ENCODE results near the gene TMEM132D.

The TMEM132D gene

GRCh38 chr12:129670256-129670920 is 233.4 kb downstream of the TMEM132D start:
- TF ChIP-seq CTCF (IDR thresholded peaks at IDR 0.05; ENCODE audit: low read depth, low read length): no peak
- peak in 1 of 2 donors; percentile 4 for DNase-seq (ENCODE audit: low read depth in 2 of 2)
- H3K4me3 ChIP-seq (replicated peaks in 1 of 2; ENCODE audit: low read depth in 2 of 2, low read length in 2 of 2): no peak overlapping the region

- no peak for DNase-seq (ENCODE audit: low read depth in 2 of 2)
- no peak for TF ChIP-seq CTCF (IDR thresholded peaks at IDR 0.05; ENCODE audit: low read depth, low read length)
Observed at GRCh38 chr12:129665414-129665813, 238.4 kb downstream of the TMEM132D start.

DNA sequence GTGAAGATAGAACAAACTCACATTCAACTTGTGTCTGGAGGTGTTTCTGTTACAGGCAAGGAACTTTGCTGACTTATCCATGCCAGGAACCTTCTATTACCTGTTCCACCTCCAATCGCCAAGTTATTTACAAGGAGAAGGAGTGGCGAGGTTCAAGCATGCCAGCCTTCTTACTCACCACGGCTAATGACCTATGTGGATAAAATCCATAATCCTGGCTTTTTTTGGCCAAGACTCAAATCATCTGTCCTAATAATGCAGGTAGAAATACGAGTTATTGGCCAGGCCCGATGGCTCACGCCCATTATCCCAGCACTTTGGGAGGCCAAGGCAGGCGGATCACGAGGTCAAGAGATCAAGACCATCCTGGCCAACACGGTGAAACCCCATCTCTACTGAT is 241.6 kb downstream of the TMEM132D start:
- no peak for DNase-seq (ENCODE audit: low read depth in 2 of 2)
- no peak overlapping the region for H3K4me3 ChIP-seq (replicated peaks in 1 of 2; ENCODE audit: low read depth in 2 of 2, low read length in 2 of 2)
- no peak for TF ChIP-seq CTCF (IDR thresholded peaks at IDR 0.05; ENCODE audit: low read depth, low read length)

More at GRCh38 chr12:129665414-129665813, 238.4 kb downstream of the TMEM132D start:
- no peak overlapping the region for H3K4me3 ChIP-seq (replicated peaks in 1 of 2; ENCODE audit: low read depth in 2 of 2, low read length in 2 of 2)

DNA sequence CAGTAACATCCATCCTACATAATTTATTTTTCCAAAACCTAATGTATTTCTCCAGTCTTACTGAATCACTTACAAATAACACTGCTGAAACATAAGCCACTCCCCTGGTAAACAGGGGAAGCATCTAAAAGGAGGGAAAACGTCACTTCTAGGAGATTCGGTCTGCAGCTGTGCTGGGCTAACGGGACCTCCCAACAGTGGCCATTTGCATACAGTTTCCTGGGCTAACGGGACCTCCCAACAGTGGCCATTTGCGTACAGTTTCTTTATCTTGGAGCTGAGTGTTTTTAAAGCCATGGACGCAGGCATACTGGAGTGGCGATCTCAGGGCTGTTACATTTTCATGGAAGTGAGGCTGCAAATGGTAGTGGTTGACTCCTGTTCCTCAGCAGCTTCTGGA is 242.9 kb downstream of the TMEM132D start:
- no peak for DNase-seq (ENCODE audit: low read depth in 2 of 2)
- TF ChIP-seq CTCF (IDR thresholded peaks at IDR 0.05; ENCODE audit: low read depth, low read length): no peak
- no peak overlapping the region for H3K4me3 ChIP-seq (replicated peaks in 1 of 2; ENCODE audit: low read depth in 2 of 2, low read length in 2 of 2)

- DNase-seq (ENCODE audit: low read depth in 2 of 2): peak in 1 of 2 donors; percentile 52
- no peak overlapping the region for H3K4me3 ChIP-seq (replicated peaks in 1 of 2; ENCODE audit: low read depth in 2 of 2, low read length in 2 of 2)
Observed at GRCh38 chr12:129659961-129660622, 243.7 kb downstream of the TMEM132D start.

DNA sequence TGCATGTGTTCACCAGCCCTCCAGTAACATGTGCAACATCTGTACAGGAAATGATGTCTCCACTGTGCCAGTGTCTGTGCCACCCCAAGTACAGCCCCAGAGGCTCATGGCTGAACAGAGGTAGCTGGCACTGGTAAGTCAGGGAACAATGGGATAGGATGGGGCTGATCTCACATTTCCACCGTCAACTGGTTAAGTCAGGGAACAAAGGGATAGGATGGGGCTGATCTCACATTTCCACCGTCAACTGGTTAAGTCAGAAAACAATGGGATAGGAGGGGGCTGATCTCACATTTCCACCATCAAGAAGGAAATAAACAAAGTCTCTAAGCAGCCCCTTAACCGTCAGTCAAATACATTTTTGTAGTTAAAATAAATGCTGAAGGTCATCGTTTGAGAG is 246.6 kb downstream of the TMEM132D start:
- DNase-seq (ENCODE audit: low read depth in 2 of 2): no peak
- no peak for TF ChIP-seq CTCF (IDR thresholded peaks at IDR 0.05; ENCODE audit: low read depth, low read length)

More at GRCh38 chr12:129659961-129660622, 243.7 kb downstream of the TMEM132D start:
- TF ChIP-seq CTCF (IDR thresholded peaks at IDR 0.05; ENCODE audit: low read depth, low read length): no peak

More for the DNA sequence above, 246.6 kb downstream of the TMEM132D start:
- H3K4me3 ChIP-seq (replicated peaks in 1 of 2; ENCODE audit: low read depth in 2 of 2, low read length in 2 of 2): no peak overlapping the region
